GM18508 (cell line): Measurements from ENCODE around the gene AGPAT4.
A peak's percentile ranks its signal among the peaks of the same experiment; 100 is the strongest.

Experiments
- ATAC-seq: cut with Tn5 transposase; IDR thresholded peaks from one replicate; pipeline ENCODE4 v1.9.1; 2021; ENCODE audit warnings: moderate number of reproducible peaks; ENCODE audit not compliant: insufficient read depth, unreplicated experiment

The AGPAT4 gene

DNA sequence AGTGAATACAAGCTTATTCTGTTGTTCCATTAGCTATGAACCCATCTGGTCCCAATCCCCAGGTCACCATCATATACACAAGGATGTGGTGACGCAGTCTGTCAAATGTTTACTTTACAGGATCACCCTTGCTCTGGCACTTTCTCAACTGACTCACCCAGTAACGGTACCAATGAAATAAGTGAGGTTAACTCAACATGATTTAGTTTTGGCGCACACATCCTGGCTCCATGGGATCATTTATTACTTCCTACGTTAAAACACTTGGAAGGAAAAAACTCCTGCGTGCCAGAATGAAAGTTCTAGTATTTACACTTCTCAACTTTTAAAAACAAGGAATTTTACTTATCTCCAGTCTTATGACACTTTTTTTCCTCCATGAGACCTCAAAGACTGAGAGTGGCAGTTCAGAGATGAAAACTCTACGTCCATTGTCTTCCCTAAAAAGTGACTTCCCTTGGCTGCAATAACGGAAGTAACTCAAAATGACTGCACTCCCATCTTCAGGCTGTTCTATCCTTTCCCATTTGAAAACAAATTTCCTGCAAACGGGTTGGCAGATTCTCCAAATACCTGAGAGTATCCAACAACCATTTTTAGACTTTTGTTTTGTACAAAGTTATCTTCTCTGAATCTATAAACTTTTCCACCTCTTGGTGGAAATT lies 15.9 kb downstream of the AGPAT4 start:
- no peak for ATAC-seq

DNA sequence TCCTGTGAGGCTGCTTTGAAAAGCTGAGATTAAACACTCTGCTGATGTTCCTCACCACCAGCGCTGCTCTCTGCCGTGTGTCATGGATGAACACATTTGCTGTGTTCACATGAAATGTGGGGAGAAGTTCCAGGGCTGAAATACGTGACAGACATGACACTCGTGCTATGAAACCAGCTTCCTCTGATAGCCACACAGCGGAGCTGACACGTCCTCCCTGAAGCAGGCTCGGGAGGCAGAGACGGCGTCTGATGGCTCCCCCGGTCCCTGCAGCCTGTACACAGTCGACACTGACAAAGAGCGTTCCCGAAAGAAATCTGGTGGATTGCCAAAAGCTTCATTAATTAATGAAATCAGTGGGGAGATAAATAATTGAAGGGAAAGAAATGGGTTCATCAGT lies 17.5 kb downstream of the AGPAT4 start:
- ATAC-seq, result no peak

DNA sequence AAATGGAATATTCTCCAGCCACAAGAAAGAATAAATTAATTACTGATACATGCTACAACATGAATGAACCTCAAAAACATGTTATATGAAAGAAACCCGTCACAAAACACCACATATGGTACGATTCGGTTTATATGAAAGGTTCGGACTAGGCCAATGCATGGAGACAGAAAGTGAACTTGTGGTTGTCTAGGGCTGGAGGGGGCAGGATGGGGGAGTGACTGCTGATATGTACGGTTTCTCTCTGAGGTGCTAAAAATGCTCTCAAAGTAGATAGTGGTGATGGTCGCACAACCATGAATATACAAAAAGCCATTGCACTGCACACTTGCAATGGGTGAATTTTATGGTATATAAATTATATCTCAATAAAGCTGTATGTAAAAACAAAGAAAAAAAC lies 18.3 kb downstream of the AGPAT4 start:
- ATAC-seq, result no peak

DNA sequence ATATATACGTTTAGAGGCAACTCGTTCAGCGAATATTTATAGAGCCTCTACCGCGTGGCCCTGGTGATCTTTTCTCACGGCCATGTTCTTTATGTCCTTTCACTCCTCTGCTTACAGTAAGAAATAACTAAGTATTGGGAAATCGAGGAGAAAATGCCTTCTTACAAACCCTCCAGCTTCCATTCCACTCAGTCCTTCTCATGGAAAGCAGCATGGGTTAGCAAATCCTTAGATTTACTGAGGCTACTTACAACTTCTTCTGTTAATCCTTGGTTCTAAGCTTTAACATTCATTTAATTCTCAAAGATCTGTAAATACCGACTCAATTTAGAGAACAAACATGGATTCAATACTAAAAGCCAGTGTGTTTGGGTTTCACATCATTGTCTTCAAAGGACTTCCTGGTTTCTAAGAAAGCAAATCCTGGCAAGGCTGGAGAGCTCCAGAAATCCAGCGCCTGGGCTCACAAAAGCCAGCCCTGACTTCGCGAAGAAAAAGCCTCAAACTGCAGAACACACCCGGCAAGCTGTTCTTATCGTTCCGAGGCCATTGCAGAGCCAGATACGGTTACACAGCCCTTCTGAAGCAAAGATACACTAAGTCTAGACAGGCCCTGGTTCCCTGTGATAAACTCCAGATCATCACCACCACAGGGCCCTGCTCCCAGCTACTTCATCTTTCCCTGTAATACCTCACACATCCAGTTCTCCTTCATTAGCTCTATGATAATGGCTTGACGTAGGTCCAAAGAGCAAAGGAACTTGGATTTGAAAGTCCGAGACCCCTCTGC lies 19.2 kb downstream of the AGPAT4 start:
- ATAC-seq, result no peak

DNA sequence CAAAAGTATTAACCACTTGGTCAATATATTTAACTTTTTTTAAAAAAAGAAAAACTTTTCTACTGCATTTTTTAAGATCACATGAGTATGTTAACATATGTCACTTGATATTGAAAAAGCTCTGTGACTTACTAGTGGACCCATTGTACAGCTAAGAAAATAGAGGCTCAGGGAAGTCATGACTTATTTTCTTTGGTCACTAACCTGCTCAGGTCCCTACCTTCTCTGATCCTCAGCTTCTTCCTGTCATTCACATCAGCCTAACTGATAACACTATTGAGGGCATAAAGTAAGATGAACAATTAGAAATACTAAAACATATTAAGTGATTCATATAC lies 19.8 kb downstream of the AGPAT4 start:
- no peak for ATAC-seq

DNA sequence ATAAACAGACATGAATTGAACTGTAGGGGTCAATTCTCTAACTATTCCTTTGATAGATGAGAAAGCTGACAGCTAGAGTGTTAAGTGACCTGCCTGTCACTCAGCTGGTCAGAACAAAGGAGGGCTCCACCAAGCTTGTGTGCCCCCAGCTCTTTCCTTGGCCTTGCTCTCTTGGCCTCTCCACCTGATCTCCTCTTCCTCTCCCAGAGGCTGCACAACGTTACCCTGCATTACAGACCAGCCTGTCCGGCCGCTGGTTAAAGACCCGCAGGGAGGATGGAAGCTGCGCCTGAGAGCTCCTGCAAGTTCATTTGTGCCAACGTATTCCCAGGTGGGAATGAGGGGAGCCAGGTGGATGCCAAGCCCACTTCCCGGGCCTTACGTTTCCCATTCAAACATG lies 22.5 kb downstream of the AGPAT4 start:
- ATAC-seq, result no peak

DNA sequence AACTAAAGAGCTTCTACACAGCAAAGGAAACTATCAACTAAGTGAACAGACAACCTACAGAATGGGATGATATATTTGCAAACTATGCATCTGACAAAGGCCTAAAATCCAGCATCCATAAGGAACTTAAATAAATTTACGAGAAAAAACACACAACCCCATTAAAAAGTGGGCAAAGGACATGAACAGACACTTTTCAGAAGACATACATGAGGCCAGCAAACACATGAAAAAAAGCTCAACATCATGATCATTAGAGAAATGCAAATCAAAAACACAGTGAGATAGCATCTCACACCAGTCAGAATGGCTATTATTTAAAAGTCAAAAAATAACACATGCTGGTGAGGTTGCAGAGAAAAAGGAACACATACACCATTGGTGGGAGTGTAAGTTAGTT lies 24.5 kb downstream of the AGPAT4 start:
- no peak for ATAC-seq

DNA sequence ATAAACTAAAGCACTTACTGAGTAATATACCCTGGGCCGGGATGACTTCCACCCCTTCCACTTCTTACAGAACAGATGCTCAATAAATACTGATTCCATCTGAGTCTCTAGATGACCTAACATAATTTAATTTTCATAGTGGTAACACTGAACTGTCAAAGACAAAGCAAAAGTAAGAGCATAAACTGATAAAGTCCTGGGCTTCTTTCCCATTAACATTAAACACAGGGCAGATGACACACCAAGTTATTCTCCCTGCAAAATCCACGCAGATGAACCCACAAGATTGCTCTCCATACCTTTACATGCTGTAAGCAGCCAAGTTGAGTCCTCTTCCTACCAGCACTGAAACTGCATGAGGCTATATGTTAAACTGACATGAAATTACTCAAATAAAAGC lies 27.1 kb downstream of the AGPAT4 start:
- no peak for ATAC-seq

DNA sequence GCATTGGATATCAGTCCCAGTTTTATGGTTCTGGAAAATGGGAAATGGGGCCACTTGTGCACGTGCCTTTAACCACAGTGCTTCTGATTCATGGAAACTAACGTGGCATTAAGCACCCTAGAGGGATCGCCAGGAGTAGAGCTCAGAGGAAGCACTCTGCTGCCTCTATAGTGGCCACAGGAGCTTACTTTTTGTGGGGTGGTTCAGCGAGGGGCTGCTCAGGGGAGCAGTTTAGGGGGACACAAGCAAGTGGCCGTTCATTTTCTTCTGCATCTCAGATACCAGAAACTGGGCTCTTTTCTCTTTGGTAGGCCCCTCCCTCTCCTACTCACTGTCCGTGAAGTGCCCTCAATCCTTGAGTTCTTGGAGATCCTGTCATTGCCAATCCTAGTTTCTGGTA lies 28.5 kb downstream of the AGPAT4 start:
- no peak for ATAC-seq

DNA sequence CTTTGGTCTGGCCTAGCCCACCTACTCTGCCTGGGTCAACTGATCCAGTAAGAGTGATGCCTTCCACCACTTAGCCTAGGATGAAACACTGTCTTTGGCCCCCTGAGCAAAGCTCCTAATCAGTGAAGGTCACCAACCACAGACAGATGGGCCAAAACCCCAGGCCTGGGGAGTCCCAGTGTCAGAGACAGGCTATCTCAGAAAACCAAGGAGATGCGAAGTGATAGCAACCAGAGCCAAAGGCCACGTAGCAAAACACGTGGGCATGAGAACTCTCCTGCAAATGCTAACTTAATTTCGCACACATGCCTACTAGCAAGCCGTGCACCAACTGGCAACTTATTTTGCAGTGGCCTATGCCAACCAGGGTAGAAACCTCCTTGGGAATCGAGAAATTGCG lies 29.1 kb downstream of the AGPAT4 start:
- no peak for ATAC-seq

DNA sequence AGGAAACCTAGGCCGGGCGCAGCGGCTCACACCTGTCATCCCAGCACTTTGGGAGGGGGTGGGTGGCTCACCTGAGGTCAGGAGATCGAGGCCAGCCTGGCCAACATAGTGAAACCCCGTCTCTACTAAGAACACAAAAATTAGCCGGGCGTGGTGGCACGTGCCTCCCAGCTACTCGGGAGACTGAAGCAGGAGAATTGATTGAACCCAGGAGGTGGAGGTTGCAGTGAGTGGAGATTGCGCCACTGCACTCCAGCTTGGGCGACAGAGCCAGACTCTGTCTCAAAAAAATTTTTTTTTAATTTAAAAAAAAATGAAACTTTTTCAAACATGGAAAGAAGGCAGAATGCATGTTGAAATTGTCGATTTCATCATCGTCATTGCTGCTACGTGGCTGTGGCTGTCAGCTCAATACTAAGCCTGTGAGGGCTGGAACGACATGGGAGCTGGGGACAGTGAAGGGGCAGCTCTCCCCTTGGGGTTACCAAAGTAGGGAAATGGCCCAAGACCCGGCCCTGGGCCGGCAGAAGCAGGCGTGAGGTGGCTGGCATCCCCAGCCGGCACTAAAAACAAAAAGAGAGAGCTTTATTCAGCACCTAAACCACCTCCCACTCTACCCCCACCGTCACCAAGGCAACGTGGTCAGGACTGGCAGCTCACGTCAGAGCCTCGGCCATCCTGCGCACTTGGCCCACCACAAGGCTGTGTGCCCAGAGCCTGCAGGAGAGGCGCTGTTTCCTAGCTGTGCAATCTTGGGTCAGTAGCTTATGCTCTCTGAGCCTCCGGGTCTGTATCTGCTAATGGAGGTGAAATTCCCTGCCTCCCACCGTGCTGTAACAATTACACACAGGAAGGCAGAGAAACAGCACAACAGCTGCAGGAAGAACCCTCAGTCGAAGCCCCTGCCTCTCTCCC lies 30.8 kb downstream of the AGPAT4 start:
- no peak for ATAC-seq

DNA sequence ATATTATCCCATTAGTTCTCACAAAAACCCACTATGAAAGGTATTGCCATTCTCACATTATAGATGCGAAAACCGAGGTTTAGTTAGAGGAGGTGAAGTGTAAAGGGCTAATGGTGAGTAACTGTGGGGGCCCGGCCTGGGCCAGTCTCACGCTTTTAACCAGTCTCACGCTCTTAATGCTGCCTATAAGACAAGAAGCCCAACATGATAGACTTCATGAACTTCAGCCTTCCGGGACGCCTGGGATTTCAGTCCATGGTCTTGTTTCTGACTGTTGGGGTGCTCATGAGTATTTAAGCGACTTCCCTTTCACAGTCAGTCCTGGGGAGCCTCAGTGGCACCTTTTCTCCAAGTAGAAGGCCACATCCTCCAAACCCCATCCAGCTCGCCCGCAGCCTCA lies 31.7 kb downstream of the AGPAT4 start:
- no peak for ATAC-seq

DNA sequence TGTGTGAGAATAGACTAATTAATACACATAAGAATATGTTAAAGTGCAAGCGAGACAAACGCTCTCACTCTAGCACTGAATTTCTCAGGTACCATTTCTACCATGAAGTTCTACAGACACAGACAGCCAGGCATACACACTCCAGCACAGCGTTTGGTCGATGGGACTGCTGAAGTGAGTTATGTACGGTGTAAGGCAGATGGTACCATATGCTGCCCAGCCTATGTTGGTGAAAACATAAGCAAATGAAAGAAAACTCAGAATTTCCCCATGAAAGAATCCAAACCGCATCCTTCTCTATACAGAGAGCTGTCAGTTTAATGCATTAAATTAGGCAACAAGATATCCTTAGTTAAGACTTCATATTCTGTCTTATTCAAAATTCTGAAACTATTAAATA lies 34.9 kb downstream of the AGPAT4 start:
- ATAC-seq, result no peak

DNA sequence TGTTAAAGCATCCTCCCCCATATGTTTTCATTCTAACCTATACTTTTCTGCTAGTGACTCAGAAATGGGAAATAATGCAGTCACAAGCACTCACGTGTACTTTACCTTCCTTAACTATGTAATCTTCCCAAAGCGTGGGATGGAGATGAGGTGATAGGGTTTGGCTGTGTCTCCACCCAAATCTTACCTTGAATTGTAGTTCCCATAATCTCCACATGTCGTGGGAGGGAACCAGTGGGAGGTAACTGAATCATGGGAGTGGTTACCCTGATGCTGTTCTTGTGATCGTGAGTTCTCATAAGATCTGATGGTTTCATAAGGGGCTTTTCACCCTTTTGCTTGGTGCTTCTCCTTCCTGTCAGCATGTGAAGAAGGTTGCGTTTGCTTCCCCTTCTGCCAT lies 35.4 kb downstream of the AGPAT4 start:
- ATAC-seq, result no peak

DNA sequence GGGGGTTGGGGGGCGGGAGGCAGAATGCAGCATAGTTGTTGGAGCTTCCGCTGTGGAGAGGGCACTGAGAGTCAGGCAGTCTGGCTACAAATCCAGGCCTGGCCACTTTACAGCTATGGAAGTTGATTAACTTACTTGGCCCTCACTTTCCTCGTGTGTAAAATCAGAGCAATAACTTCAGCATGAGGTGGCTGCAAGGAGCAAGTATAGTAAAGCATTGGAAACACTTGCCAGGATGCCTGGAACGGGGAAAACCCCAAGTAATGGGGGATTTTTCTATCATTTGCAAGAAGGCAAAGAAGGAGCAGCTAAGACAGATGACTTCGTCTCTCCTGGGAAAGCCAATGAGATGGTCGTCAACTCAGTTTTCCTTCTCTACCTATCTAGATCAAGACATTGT lies 35.8 kb downstream of the AGPAT4 start:
- ATAC-seq, result no peak

DNA sequence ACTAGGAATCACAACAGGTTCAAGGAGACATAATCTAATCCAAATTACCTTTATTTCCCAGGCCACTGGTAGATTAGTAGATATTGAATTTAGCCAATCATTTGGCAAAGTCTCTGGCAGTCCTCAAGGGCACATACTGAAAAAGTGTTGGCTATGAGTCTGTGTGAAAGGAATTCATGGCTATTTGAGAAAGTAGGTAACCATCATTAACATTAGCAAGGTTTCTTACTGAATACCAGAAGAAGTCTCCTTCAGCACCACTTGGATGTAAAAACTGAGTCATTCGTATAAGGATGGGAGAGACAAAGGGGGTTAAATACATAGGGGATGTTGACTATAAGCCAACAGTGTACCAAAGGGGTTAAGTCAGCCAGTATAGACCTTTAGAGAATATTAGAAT lies 36.7 kb downstream of the AGPAT4 start:
- ATAC-seq, result no peak

DNA sequence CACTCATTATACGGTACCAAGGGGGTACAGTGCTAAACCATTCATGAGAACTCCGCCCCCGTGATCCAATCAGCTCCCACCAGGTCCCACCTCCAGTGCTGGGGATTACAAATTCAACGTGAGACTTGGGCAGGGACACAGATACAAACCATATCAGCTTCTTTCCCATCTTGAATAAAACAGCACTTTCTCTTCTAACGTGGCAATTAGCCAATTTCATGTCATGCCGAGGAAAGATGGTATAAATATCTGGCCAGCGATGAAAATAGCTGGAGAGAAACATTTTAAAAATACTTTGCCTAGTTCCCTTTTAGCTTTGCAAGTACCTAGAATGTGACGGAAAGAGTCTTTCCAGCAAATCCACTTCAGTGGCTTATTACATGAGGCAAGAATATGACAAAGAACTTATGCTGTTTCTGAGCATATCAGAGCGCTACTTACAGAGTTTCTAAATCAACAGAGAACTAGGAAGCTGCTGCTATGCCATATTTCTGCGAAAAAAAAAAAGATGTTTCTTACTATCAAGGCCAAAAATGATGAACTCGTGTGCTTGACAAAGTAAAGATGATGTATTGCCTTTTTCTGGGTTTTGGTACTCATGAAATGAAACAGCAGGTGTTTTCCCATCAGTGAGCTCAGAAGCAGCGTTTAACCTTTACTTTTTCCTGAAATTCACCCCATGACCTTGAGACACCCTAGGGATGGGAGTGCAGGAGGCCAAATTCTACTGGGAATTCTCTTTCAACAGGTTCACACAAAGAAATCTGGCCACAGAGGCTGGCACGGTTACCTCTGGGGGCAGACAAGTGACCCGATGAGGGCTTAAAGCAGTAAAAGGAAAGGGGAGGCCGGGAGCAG lies 37.9 kb downstream of the AGPAT4 start:
- ATAC-seq, result peak; percentile 65

DNA sequence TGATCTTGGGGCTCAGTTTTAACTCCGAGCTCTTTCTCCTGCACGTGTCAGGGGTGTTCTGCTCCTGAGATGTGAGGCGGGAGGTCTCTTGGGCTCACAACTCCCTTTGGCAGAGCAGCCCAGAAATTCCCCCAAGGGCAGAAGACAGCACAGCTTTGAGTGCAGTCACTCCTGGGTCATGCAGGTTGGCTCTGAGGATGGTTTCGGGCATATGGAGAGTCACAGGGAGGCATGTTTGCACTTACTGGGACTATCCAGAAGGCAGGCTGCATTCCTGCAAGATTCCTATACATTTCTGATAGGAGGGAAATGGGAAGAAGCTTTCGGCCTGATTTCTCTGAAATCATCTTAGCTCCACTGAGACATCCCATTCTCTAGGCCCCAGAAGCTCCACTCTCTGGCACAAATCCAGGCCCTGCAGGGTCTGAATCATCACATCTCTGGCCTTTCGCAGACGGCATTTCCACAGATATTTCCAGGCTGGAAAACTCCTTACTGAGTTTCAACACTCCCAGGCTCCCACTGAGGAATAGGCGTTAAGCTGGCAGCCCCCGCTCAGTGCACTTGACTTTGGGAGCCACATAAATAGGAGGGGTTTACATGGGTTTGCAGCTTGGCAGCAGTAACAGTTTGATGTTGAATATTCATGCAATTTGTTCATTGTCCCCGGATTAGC lies 39.7 kb downstream of the AGPAT4 start:
- ATAC-seq, result no peak

DNA sequence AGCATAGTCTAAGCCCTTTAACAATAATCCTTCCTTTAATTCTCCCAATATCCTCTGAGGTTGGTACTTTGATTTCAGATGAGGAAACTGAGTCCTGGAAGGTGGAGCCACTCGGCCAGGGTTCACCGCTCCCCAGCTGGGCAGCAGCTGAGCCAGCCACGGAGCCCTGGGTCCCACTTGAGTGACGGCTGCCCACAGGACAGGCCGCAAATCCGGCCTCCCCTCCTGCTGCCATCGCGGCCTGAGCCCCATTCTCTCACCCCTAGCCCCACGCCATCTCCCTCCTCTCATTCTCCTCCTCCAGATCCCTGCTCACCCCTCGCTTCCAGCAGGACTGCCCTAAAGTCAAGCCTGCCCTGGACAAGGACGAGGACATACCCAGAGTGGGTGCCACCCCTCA lies 41.4 kb downstream of the AGPAT4 start:
- ATAC-seq, result no peak

DNA sequence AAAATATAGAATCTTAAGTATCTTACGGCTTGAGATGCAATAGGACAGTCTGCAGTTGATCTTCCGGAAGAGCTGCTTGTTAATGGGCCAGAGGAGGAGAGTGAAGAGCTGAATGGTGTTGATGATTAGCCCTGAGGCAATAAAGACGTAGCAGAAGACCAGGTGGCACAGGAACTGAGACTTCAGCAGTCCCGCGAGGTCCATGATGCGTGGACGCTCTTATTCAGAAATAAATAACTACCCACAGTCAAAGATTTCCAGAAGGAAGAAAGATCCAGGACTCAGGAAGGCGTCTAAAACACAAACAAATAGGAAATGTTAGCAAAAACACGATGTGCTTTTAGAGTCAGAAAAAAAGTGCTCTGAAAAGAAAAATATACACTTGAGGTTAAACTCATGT lies 41.9 kb downstream of the AGPAT4 start:
- ATAC-seq, result no peak
